Upper lobe of right lung (tissue), 1 donor: Measurements from ENCODE around the gene FOXO3B. TPM values are rescaled to one million over a fixed set of nuclear protein-coding genes. Genes with fewer than 3 reads are reported as not detected.
"Not testable (repeated sequence)": the region's sequence is repeated elsewhere in the genome, so short reads cannot be mapped to it uniquely, and the experiment has no call there.

Experiments
- ATAC-seq: fragments of 200-7000 bp; cut with Tn5 transposase; one replicate; pipeline ENCODE4 v1.9.1; 2020; ENCODE audit warnings: mild to moderate bottlenecking, moderate library complexity
- DNase-seq: peaks from one replicate; pipeline ENCODE4 v3.0.0-alpha.2; 2020
- H3K27ac ChIP-seq: fragments of 200-600 bp; one replicate; pipeline ENCODE4 v1.8.0; 2022
- H3K27me3 ChIP-seq: fragments of 200-600 bp; one replicate; pipeline ENCODE4 v1.8.0; 2022; ENCODE audit warnings: mild to moderate bottlenecking
- H3K36me3 ChIP-seq: fragments of 200-600 bp; one replicate; pipeline ENCODE4 v1.8.0; 2022
- H3K4me1 ChIP-seq: fragments of 200-600 bp; one replicate; pipeline ENCODE4 v1.8.0; 2022
- H3K4me3 ChIP-seq: fragments of 200-600 bp; one replicate; pipeline ENCODE4 v1.8.0; 2022; ENCODE audit warnings: mild to moderate bottlenecking
- H3K9me3 ChIP-seq: fragments of 200-600 bp; one replicate; pipeline ENCODE4 v1.8.0; 2022
- intact Hi-C: fragments of 100-400 bp; cut with DNase I; formaldehyde crosslinking; loops from one replicate; pipeline ENCODE4 v1.11.0; 2022
- total RNA-seq: library from RNA; stranded (reverse); fragmentation: NEBNext Ultra II Directional; extraction: Animal tissue kit (Norgen Biotek cat#: 25700); gene quantifications from one replicate; pipeline ENCODE4 v1.2.1, GENCODE V29; 2021
- donor health status: DM: no; HTN: yes; CAD: no; lungs with severe emphysema.

FOXO3B gene
- total RNA-seq, 1 donor from 2014 or later = 3.1 TPM

- intact Hi-C loops, H3K36me3 ChIP-seq, H3K27ac ChIP-seq, H3K4me1 ChIP-seq, H3K27me3 ChIP-seq, H3K4me3 ChIP-seq, ATAC-seq, H3K9me3 ChIP-seq, DNase-seq: not testable (repeated sequence)
Observed at GRCh38 chr17:18682668-18683067, 554 bp upstream of the FOXO3B start.

GRCh38 chr17:18677381-18677780, 4.7 kb downstream of the FOXO3B start:
- intact Hi-C loops, ATAC-seq, H3K36me3 ChIP-seq, H3K27ac ChIP-seq, H3K4me1 ChIP-seq, H3K9me3 ChIP-seq, DNase-seq, H3K4me3 ChIP-seq, H3K27me3 ChIP-seq: not testable (repeated sequence)

GRCh38 chr17:18676928-18677327, 5.2 kb downstream of the FOXO3B start:
- DNase-seq, H3K4me3 ChIP-seq, intact Hi-C loops, H3K4me1 ChIP-seq, H3K9me3 ChIP-seq, H3K27me3 ChIP-seq, H3K27ac ChIP-seq, ATAC-seq, H3K36me3 ChIP-seq: not testable (repeated sequence)

- H3K27ac ChIP-seq, H3K36me3 ChIP-seq, H3K4me3 ChIP-seq, H3K4me1 ChIP-seq, DNase-seq, intact Hi-C loops, H3K9me3 ChIP-seq, H3K27me3 ChIP-seq: not testable (repeated sequence)
- ATAC-seq = peak; percentile 59
Observed at GRCh38 chr17:18672395-18673227, 9.5 kb downstream of the FOXO3B start.

- ATAC-seq, H3K27me3 ChIP-seq, H3K4me3 ChIP-seq, DNase-seq, H3K27ac ChIP-seq, intact Hi-C loops, H3K9me3 ChIP-seq, H3K4me1 ChIP-seq, H3K36me3 ChIP-seq: not testable (repeated sequence)
Observed at GRCh38 chr17:18668625-18669024, 13.5 kb downstream of the FOXO3B start.

GRCh38 chr17:18667535-18667934, 14.6 kb downstream of the FOXO3B start:
- H3K4me3 ChIP-seq, ATAC-seq, H3K4me1 ChIP-seq, intact Hi-C loops, DNase-seq, H3K27ac ChIP-seq, H3K36me3 ChIP-seq, H3K27me3 ChIP-seq: not testable (repeated sequence)
- peaks cover 13% of the 10 kb centered on the region for H3K9me3 ChIP-seq

GRCh38 chr17:18666326-18666725, 15.8 kb downstream of the FOXO3B start:
- H3K9me3 ChIP-seq = peaks cover 24% of the 10 kb centered on the region
- H3K4me1 ChIP-seq, H3K36me3 ChIP-seq, H3K27me3 ChIP-seq, H3K27ac ChIP-seq, intact Hi-C loops, ATAC-seq, DNase-seq, H3K4me3 ChIP-seq: not testable (repeated sequence)

GRCh38 chr17:18661924-18662624, 20.0 kb downstream of the FOXO3B start:
- H3K4me3 ChIP-seq, H3K36me3 ChIP-seq, H3K4me1 ChIP-seq, intact Hi-C loops, DNase-seq, ATAC-seq, H3K27me3 ChIP-seq, H3K27ac ChIP-seq: not testable (repeated sequence)
- H3K9me3 ChIP-seq = peaks cover 31% of the 10 kb centered on the region

- H3K4me1 ChIP-seq, DNase-seq, H3K36me3 ChIP-seq, H3K4me3 ChIP-seq, H3K27me3 ChIP-seq, H3K27ac ChIP-seq, intact Hi-C loops, H3K9me3 ChIP-seq: not testable (repeated sequence)
- peak; percentile 56 for ATAC-seq
Observed at GRCh38 chr17:18650094-18650493, 32.0 kb downstream of the FOXO3B start.

- intact Hi-C loops, ATAC-seq, DNase-seq, H3K27ac ChIP-seq, H3K4me3 ChIP-seq, H3K4me1 ChIP-seq, H3K27me3 ChIP-seq, H3K9me3 ChIP-seq, H3K36me3 ChIP-seq: not testable (repeated sequence)
Observed at GRCh38 chr17:18644291-18644690, 37.8 kb downstream of the FOXO3B start, which contains the start of gene TBC1D28. TBC1D28 (minus strand) TSS chr17:18644391; CDS start chr17:18641352, 3,039 bp downstream.

GRCh38 chr17:18643124-18643523, 39.0 kb downstream of the FOXO3B start:
- H3K4me1 ChIP-seq, H3K9me3 ChIP-seq, DNase-seq, H3K36me3 ChIP-seq, H3K4me3 ChIP-seq, ATAC-seq, intact Hi-C loops, H3K27me3 ChIP-seq, H3K27ac ChIP-seq: not testable (repeated sequence)

- H3K9me3 ChIP-seq, ATAC-seq, H3K27ac ChIP-seq, H3K36me3 ChIP-seq, H3K4me1 ChIP-seq, intact Hi-C loops, H3K4me3 ChIP-seq, H3K27me3 ChIP-seq: not testable (repeated sequence)
- DNase-seq = peak; percentile 51
Observed at GRCh38 chr17:18638357-18638756, 43.8 kb downstream of the FOXO3B start.

- DNase-seq, intact Hi-C loops: not testable (repeated sequence)
- H3K27me3 ChIP-seq = peaks cover 12% of the 10 kb centered on the region
Observed at GRCh38 chr17:18636237-18636636, 45.9 kb downstream of the FOXO3B start.

GRCh38 chr17:18635773-18636172, 46.3 kb downstream of the FOXO3B start:
- DNase-seq, ATAC-seq, H3K36me3 ChIP-seq, H3K4me1 ChIP-seq, H3K9me3 ChIP-seq, intact Hi-C loops, H3K27ac ChIP-seq, H3K4me3 ChIP-seq: not testable (repeated sequence)
- peaks cover 12% of the 10 kb centered on the region for H3K27me3 ChIP-seq

More at GRCh38 chr17:18636237-18636636, 45.9 kb downstream of the FOXO3B start:
- not testable (repeated sequence) for H3K36me3 ChIP-seq, ATAC-seq, H3K27ac ChIP-seq, H3K9me3 ChIP-seq, H3K4me1 ChIP-seq, H3K4me3 ChIP-seq
